Activated T-cell treated with anti-CD3 and anti-CD28 coated beads, Interleukin-2, amount 50 U/mL, for 48 hours (primary cell): ENCODE results near the gene TMEM207.
A peak's percentile ranks its signal among the peaks of the same experiment; 100 is the strongest.
"Not testable (repeated sequence)": the region's sequence is repeated elsewhere in the genome, so short reads cannot be mapped to it uniquely, and the experiment has no call there.

ENCODE experiments used
- DNase-seq, 2 experiments: peaks; one replicate each; pipeline ENCODE4 v3.0.0-alpha.2; 2020

The TMEM207 gene

GRCh38 chr3:190449801-190450200, at the start of gene TMEM207:
Gene TMEM207 (minus strand): TSS chr3:190449901. CDS start chr3:190449809, 92 bp downstream.
- no peak for DNase-seq

GRCh38 chr3:190499122-190499521, 49.4 kb upstream of the TMEM207 start:
- DNase-seq: no peak

- DNase-seq: no peak
Observed at GRCh38 chr3:190498293-190498692, 48.6 kb upstream of the TMEM207 start.

GRCh38 chr3:190497811-190498210, 48.1 kb upstream of the TMEM207 start:
- no peak for DNase-seq

- no peak for DNase-seq
Observed at GRCh38 chr3:190496859-190497258, 47.2 kb upstream of the TMEM207 start.

- DNase-seq: peak in 1 of 2 experiments; percentile 26
Observed at GRCh38 chr3:190495796-190496195, 46.1 kb upstream of the TMEM207 start.

GRCh38 chr3:190495354-190495753, 45.7 kb upstream of the TMEM207 start:
- DNase-seq: no peak

- no peak for DNase-seq
Observed at GRCh38 chr3:190494907-190495306, 45.2 kb upstream of the TMEM207 start.

GRCh38 chr3:190492966-190493365, 43.3 kb upstream of the TMEM207 start:
- DNase-seq: no peak

- DNase-seq: no peak
Observed at GRCh38 chr3:190492129-190492528, 42.4 kb upstream of the TMEM207 start.

GRCh38 chr3:190491533-190492054, 41.9 kb upstream of the TMEM207 start:
- peak; percentile 57 to 60 for DNase-seq

- no peak for DNase-seq
Observed at GRCh38 chr3:190486908-190487607, 37.4 kb upstream of the TMEM207 start.

GRCh38 chr3:190486533-190486864, 36.8 kb upstream of the TMEM207 start:
- DNase-seq: no peak

- no peak for DNase-seq
Observed at GRCh38 chr3:190485830-190486532, 36.3 kb upstream of the TMEM207 start.

GRCh38 chr3:190481779-190482178, 32.1 kb upstream of the TMEM207 start:
- no peak for DNase-seq

- DNase-seq: not testable (repeated sequence)
Observed at GRCh38 chr3:190473261-190473660, 23.6 kb upstream of the TMEM207 start.

GRCh38 chr3:190467922-190468321, 18.2 kb upstream of the TMEM207 start:
- DNase-seq: no peak

- no peak for DNase-seq
Observed at GRCh38 chr3:190458040-190458439, 8.3 kb upstream of the TMEM207 start.

- DNase-seq: no peak
Observed at GRCh38 chr3:190456770-190457169, 7.1 kb upstream of the TMEM207 start.

GRCh38 chr3:190455828-190456227, 6.1 kb upstream of the TMEM207 start:
- no peak for DNase-seq

- no peak for DNase-seq
Observed at GRCh38 chr3:190448256-190448655, 1.4 kb downstream of the TMEM207 start.

GRCh38 chr3:190446573-190447279, 3.0 kb downstream of the TMEM207 start:
- DNase-seq: no peak

GRCh38 chr3:190444576-190445145, 5.0 kb downstream of the TMEM207 start:
- no peak for DNase-seq
